Activated naive CD8-positive, alpha-beta T cell treated with anti-CD3 and anti-CD28 coated beads, Interleukin-2, amount 10 ng/mL, durations not matched to agents 7 days and 5 days (primary cell): Measurements from ENCODE around the gene CD3E. TPM values are rescaled to one million over a fixed set of nuclear protein-coding genes. Genes with fewer than 3 reads are reported as not detected.

Experiments used
- total RNA-seq, 2 experiments: library from RNA; stranded (reverse); gene quantifications; one replicate each; pipeline ENCODE4 v1.2.3, GENCODE V29; 2021

CD3E gene
- total RNA-seq, 2 experiments from 2014 or later = 607 to 630 TPM

Other genes with a start within 250 kb of the CD3E start
- gene TMPRSS4, start 227.7 kb upstream of the CD3E start, total RNA-seq = under 1 TPM; 0.30 to 0.40 TPM
- gene SMIM35, start 217.8 kb upstream of the CD3E start, total RNA-seq = 1 to 10 TPM; 3.0 to 3.1 TPM
- gene SCN4B, start 151.9 kb upstream of the CD3E start, total RNA-seq = under 1 TPM in 1 of 2 experiments, not detected in 1; 0.17 TPM
- not detected for gene SCN2B, start 128.1 kb upstream of the CD3E start, total RNA-seq
- gene JAML, start 79.7 kb upstream of the CD3E start, total RNA-seq = 100 to 1,000 TPM; 181 to 189 TPM
- gene MPZL3, start 52.4 kb upstream of the CD3E start, total RNA-seq = 10 to 100 TPM; 24.5 to 29.8 TPM
- 1 to 10 TPM; 8.2 to 9.2 TPM for gene MPZL2, start 40.4 kb upstream of the CD3E start, total RNA-seq
- gene CD3D, start 38.0 kb downstream of the CD3E start, total RNA-seq = 100 to 1,000 TPM; 424 to 433 TPM
- 100 to 1,000 TPM; 199 to 212 TPM for gene CD3G, start 39.6 kb downstream of the CD3E start, total RNA-seq
- 10 to 100 TPM; 43.4 to 44.4 TPM for gene UBE4A, start 54.9 kb downstream of the CD3E start, total RNA-seq
- 100 to 1,000 TPM; 202 to 224 TPM for gene ATP5MG, start 96.9 kb downstream of the CD3E start, total RNA-seq
- gene KMT2A, start 131.8 kb downstream of the CD3E start, total RNA-seq = 100 to 1,000 TPM; 117 to 126 TPM
- gene TTC36, start 222.7 kb downstream of the CD3E start, total RNA-seq = 1 to 10 TPM in 1 of 2 experiments, under 1 TPM in 1; 0.68 to 1.0 TPM
- gene TMEM25, start 226.5 kb downstream of the CD3E start, total RNA-seq = 10 to 100 TPM; 11.8 to 12.5 TPM